Keratinocyte (primary cell): ENCODE measurements around the gene TUT4. TPM values are rescaled to one million over a fixed set of nuclear protein-coding genes. Genes with fewer than 3 reads are reported as not detected.

ENCODE experiments used
- DNase-seq: peaks from one replicate; pipeline ENCODE4 v3.0.0-alpha.2; 2011; ENCODE audit warnings: low read depth, missing footprints, low spot score
- FAIRE-seq: peaks from 2 replicates; lab custom pipeline; 2011; peaks lifted over from hg19 to GRCh38; lab: Jason Lieb, UNC
- H2AFZ ChIP-seq: 2 replicates; pipeline ENCODE4 v1.6.0; 2012; ENCODE audit warnings: low read length, control low read depth, inconsistent platforms; ENCODE audit not compliant: control insufficient read depth
- H3K27ac ChIP-seq: 2 replicates; pipeline ENCODE4 v1.5.1; 2011; ENCODE audit warnings: low read length; ENCODE audit not compliant: control insufficient read depth, insufficient read depth
- H3K27me3 ChIP-seq: 3 replicates; pipeline ENCODE4 v1.6.0; 2011; ENCODE audit warnings: low read length; ENCODE audit not compliant: control insufficient read depth, insufficient read depth; ENCODE audit errors: extremely low read depth
- H3K36me3 ChIP-seq, 2 experiments: 2 replicates in 1 of 2; 3 replicates in 1 of 2; pipeline ENCODE4 v1.5.1; 2011; ENCODE audit warnings: low read length in 2 of 2, mild to moderate bottlenecking in 1 of 2; ENCODE audit not compliant: control insufficient read depth in 2 of 2, insufficient read depth in 2 of 2; ENCODE audit errors: extremely low read depth in 1 of 2
- H3K4me1 ChIP-seq: 3 replicates; pipeline ENCODE4 v1.5.1; 2011; ENCODE audit warnings: low read length; ENCODE audit not compliant: control insufficient read depth, insufficient read depth; ENCODE audit errors: extremely low read depth
- H3K4me2 ChIP-seq: 3 replicates; pipeline ENCODE4 v1.6.0; 2011; ENCODE audit warnings: low read depth, low read length; ENCODE audit not compliant: control insufficient read depth, insufficient read depth; ENCODE audit errors: extremely low read depth
- H3K4me3 ChIP-seq, 3 experiments: fragments of 200-600 bp in 1 of 3; sonication (generic) in 1 of 3; 2 replicates in 2 of 3; 3 replicates in 1 of 3; pipeline ENCODE4 v1.5.1; 2011 to 2016; ENCODE audit warnings: low read length in 3 of 3, mild to moderate bottlenecking in 3 of 3, control low read depth in 2 of 3, inconsistent platforms in 1 of 3, low read depth in 1 of 3, mixed read lengths in 1 of 3, mixed run types in 1 of 3, moderate library complexity in 1 of 3; ENCODE audit not compliant: control insufficient read depth in 2 of 3, insufficient read depth in 2 of 3; ENCODE audit errors: extremely low read depth in 1 of 3
- H3K79me2 ChIP-seq: 2 replicates; pipeline ENCODE4 v1.6.0; 2012; ENCODE audit warnings: low read length; ENCODE audit not compliant: control insufficient read depth, insufficient read depth
- H3K9ac ChIP-seq: 3 replicates; pipeline ENCODE4 v1.6.0; 2011; ENCODE audit warnings: low read length; ENCODE audit not compliant: control insufficient read depth, insufficient read depth; ENCODE audit errors: extremely low read depth
- H3K9me1 ChIP-seq: 3 replicates; pipeline ENCODE4 v1.6.0; 2011; ENCODE audit warnings: low read length; ENCODE audit not compliant: control insufficient read depth, insufficient read depth; ENCODE audit errors: extremely low read depth
- H3K9me3 ChIP-seq: 2 replicates; pipeline ENCODE4 v1.5.1; 2012; ENCODE audit warnings: low read depth, low read length; ENCODE audit not compliant: control insufficient read depth
- H4K20me1 ChIP-seq: 3 replicates; pipeline ENCODE4 v1.6.0; 2011; ENCODE audit warnings: low read length; ENCODE audit not compliant: control insufficient read depth, insufficient read depth; ENCODE audit errors: extremely low read depth
- EZH2 ChIP-seq: IDR thresholded peaks from one replicate; pipeline ENCODE4 v1.6.1; 2012; ENCODE audit warnings: inconsistent platforms, mild to moderate bottlenecking, low read length, moderate library complexity
- dilution Hi-C: fragments of 300-500 bp; cut with MboI; formaldehyde crosslinking; loops from one replicate; pipeline ENCODE4 v1.7.0; 2020; ENCODE audit warnings: low sequenced_read_pairs; ENCODE audit not compliant: extremely low pct_ligation_motif_present
- polyA plus RNA-seq, 5 experiments: library from polyadenylated mRNA; depleted of rRNA in 3 of 5; stranded (reverse) in 3 of 5; stranded (forward) in 1 of 5; unstranded in 1 of 5; fragments of >200 nt; gene quantifications; 1 replicate in 1 of 5; 2 replicates in 3 of 5; 3 replicates in 1 of 5; pipeline versions ENCODE4 v1.2.1 to v1.2.3, GENCODE V29; 2011 to 2012; ENCODE audit warnings: missing spikeins in 2 of 5, low read depth in 1 of 5, low replicate concordance in 1 of 5
- TF ChIP-seq, protein P1 (sequence below), 3 experiments: IDR thresholded peaks in 1 of 3; conservative IDR thresholded peaks in 1 of 3; optimal IDR thresholded peaks in 1 of 3; 2 replicates in 2 of 3; 3 replicates in 1 of 3; pipeline versions ENCODE3 to v1.5.1; 2011; ENCODE audit warnings: low read length in 3 of 3, mild to moderate bottlenecking in 3 of 3, moderate library complexity in 2 of 3, control low read depth in 1 of 3, inconsistent platforms in 1 of 3; ENCODE audit not compliant: insufficient read depth in 2 of 3; ENCODE audit errors: extremely low read depth in 1 of 3

The TUT4 gene
- polyA plus RNA-seq, 1 donor (not counting 4 experiments of a cell fraction or from before 2014, with no cell fraction given): 27.5 TPM

GRCh38 chr1:52473039-52473438, 79.9 kb downstream of the TUT4 start:
- no peaks in the 10 kb centered on the region for H4K20me1 ChIP-seq
- no peaks in the 10 kb centered on the region for H3K4me1 ChIP-seq
- H3K36me3 ChIP-seq: no peaks in the 10 kb centered on the region
- H3K79me2 ChIP-seq: no peaks in the 10 kb centered on the region
- no peak overlapping the region for H3K4me3 ChIP-seq
- H3K27ac ChIP-seq: no peak overlapping the region
- no peak for TF ChIP-seq EZH2
- no peaks in the 10 kb centered on the region for H3K27me3 ChIP-seq
- dilution Hi-C loops: no loop called here
- DNase-seq (no peak), FAIRE-seq (no peak)
- H2AFZ ChIP-seq: no peak overlapping the region
- H3K9me3 ChIP-seq: no peaks in the 10 kb centered on the region
- no peaks in the 10 kb centered on the region for H3K9me1 ChIP-seq
- H3K9ac ChIP-seq: no peak overlapping the region
- H3K4me2 ChIP-seq: no peak overlapping the region

DNA sequence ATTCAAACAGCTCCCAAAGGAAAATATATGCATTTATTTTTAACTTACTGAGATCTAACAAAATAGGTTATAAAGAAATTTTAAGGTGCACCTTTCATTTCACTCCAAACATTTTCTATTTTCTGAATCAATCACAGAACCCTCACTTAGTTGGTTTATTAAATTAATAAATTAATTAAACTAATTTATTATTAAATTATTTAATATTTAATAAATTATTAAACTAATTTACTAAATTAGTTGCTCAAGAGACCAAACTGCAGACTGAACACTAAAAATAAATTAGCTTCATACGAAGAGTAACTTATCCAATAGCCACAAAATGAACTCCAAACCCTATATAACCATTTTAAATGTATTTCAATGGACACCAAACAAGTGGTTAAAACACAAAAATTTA, 80.5 kb downstream of the TUT4 start:
- no peak overlapping the region for H3K4me2 ChIP-seq
- no peaks in the 10 kb centered on the region for H3K9me3 ChIP-seq
- no peak overlapping the region for H2AFZ ChIP-seq
- H4K20me1 ChIP-seq: no peaks in the 10 kb centered on the region
- H3K9me1 ChIP-seq: no peaks in the 10 kb centered on the region
- H3K27me3 ChIP-seq: no peaks in the 10 kb centered on the region
- dilution Hi-C loops: no loop called here
- H3K79me2 ChIP-seq: no peaks in the 10 kb centered on the region
- DNase-seq (no peak), FAIRE-seq (no peak)
- H3K4me1 ChIP-seq: no peaks in the 10 kb centered on the region
- H3K27ac ChIP-seq: no peak overlapping the region
- no peak overlapping the region for H3K4me3 ChIP-seq
- H3K36me3 ChIP-seq: no peaks in the 10 kb centered on the region
- H3K9ac ChIP-seq: no peak overlapping the region
- TF ChIP-seq EZH2: no peak
- TF ChIP-seq, protein P1, sequence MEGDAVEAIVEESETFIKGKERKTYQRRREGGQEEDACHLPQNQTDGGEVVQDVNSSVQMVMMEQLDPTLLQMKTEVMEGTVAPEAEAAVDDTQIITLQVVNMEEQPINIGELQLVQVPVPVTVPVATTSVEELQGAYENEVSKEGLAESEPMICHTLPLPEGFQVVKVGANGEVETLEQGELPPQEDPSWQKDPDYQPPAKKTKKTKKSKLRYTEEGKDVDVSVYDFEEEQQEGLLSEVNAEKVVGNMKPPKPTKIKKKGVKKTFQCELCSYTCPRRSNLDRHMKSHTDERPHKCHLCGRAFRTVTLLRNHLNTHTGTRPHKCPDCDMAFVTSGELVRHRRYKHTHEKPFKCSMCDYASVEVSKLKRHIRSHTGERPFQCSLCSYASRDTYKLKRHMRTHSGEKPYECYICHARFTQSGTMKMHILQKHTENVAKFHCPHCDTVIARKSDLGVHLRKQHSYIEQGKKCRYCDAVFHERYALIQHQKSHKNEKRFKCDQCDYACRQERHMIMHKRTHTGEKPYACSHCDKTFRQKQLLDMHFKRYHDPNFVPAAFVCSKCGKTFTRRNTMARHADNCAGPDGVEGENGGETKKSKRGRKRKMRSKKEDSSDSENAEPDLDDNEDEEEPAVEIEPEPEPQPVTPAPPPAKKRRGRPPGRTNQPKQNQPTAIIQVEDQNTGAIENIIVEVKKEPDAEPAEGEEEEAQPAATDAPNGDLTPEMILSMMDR (optimal IDR thresholded peaks at IDR 0.05 in 1 of 3, IDR thresholded peaks at IDR 0.05 in 1 of 3, conservative IDR thresholded peaks at IDR 0.05 in 1 of 3; ENCODE audit: extremely low read depth in 1 of 3, insufficient read depth in 2 of 3, low read length in 3 of 3): no peak

DNA sequence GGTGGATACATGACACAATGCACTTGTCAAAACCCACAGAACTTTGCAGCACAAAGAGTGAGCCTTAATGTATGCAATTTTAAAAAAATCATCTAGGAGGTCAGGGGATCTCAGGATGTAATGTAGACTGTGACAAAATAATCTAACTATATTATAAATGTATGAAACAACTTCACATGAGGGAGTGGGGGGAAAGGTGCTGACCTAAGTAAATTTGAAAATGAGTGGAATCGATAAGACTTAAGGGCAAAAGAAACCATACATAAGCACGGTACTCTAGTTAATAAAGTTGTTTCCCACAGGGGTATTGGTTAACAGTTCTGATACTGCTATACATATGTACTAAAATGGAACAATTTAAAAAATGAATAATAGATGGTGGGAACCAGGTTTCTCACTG, 83.8 kb downstream of the TUT4 start:
- dilution Hi-C loops: no loop called here
- Histone ChIP-seq H3K4me2 (no peak overlapping the region), H3K9ac (no peak overlapping the region)

More for the DNA sequence above, 83.8 kb downstream of the TUT4 start:
- H3K4me1 ChIP-seq: no peaks in the 10 kb centered on the region
- FAIRE-seq (no peak), DNase-seq (no peak)
- H3K4me3 ChIP-seq: no peak overlapping the region
- H3K27me3 ChIP-seq: no peaks in the 10 kb centered on the region
- no peak overlapping the region for H2AFZ ChIP-seq
- H3K27ac ChIP-seq: no peak overlapping the region
- H3K9me3 ChIP-seq: no peaks in the 10 kb centered on the region
- H3K36me3 ChIP-seq: no peaks in the 10 kb centered on the region
- no peaks in the 10 kb centered on the region for H3K79me2 ChIP-seq
- H4K20me1 ChIP-seq: no peaks in the 10 kb centered on the region
- H3K9me1 ChIP-seq: no peaks in the 10 kb centered on the region
- TF ChIP-seq, protein P1 (optimal IDR thresholded peaks at IDR 0.05 in 1 of 3, IDR thresholded peaks at IDR 0.05 in 1 of 3, conservative IDR thresholded peaks at IDR 0.05 in 1 of 3; ENCODE audit: extremely low read depth in 1 of 3, insufficient read depth in 2 of 3, low read length in 3 of 3): no peak
- TF ChIP-seq EZH2: no peak
